WTC11 (cell line): Measurements from ENCODE around the gene SLC38A4. TPM values are rescaled to one million over a fixed set of nuclear protein-coding genes. Genes with fewer than 3 reads are reported as not detected.

Source experiments
- ATAC-seq: fragments of 200-7000 bp; cut with Tn5 transposase; 2 replicates; pipeline ENCODE4 v1.10.0; 2021; ENCODE audit warnings: mild to moderate bottlenecking, moderate library complexity
- CTCF ChIA-PET: fragments of 300-600 bp; sonication (Branson Sonifier 250); formaldehyde crosslinking; loops from one replicate; lab custom pipeline; 2021; ENCODE audit warnings: antibody characterized with exemption; lab: Charles Lee
- POLR2A ChIA-PET: fragments of 350-600 bp; sonication (Branson Sonifier 250); formaldehyde crosslinking; loops from one replicate; lab custom pipeline; 2021; ENCODE audit warnings: antibody characterized with exemption; lab: Charles Lee
- DNase-seq: peaks from one replicate; pipeline ENCODE4 v3.0.0; 2021; ENCODE audit warnings: low spot score
- H3K27ac Mint-ChIP-seq: 2 replicates; pipeline ENCODE4 v1.8.0; 2021; ENCODE audit warnings: mixed read lengths
- H3K27me3 Mint-ChIP-seq: 2 replicates; pipeline ENCODE4 v1.8.0; 2021; ENCODE audit warnings: low read depth, mild to moderate bottlenecking, moderate library complexity, mixed read lengths
- H3K36me3 Mint-ChIP-seq: 2 replicates; pipeline ENCODE4 v1.8.0; 2021; ENCODE audit warnings: mixed read lengths
- H3K4me1 Mint-ChIP-seq: 2 replicates; pipeline ENCODE4 v1.8.0; 2022; ENCODE audit warnings: mixed read lengths
- H3K4me3 Mint-ChIP-seq: 2 replicates; pipeline ENCODE4 v1.8.0; 2021; ENCODE audit warnings: mild to moderate bottlenecking, moderate library complexity, mixed read lengths
- H3K9me3 Mint-ChIP-seq: 2 replicates; pipeline ENCODE4 v1.8.0; 2021; ENCODE audit warnings: mixed read lengths
- CBFB ChIP-seq: sonication (generic); formaldehyde crosslinking; IDR thresholded peaks from 2 replicates; pipeline ENCODE4 v1.8.1; 2022; ENCODE audit warnings: mild to moderate bottlenecking, low read depth, missing genetic modification reagents
- CDX4 ChIP-seq: fragments of 250-450 bp; sonication (Bioruptor Pico); IDR thresholded peaks from 2 replicates; pipeline ENCODE4 v1.9.0; 2021; ENCODE audit warnings: moderate library complexity, mild to moderate bottlenecking, inconsistent platforms, borderline replicate concordance
- ESRRA ChIP-seq: sonication (generic); formaldehyde crosslinking; IDR thresholded peaks from 2 replicates; pipeline ENCODE4 v1.8.1; 2022; ENCODE audit warnings: mild to moderate bottlenecking, missing genetic modification reagents, borderline replicate concordance
- GTF2I ChIP-seq: fragments of 250-450 bp; sonication (Bioruptor Pico); conservative IDR thresholded peaks from 2 replicates; pipeline ENCODE4 v1.4.0; 2021; ENCODE audit warnings: mild to moderate bottlenecking
- IRF2 ChIP-seq: sonication (generic); formaldehyde crosslinking; IDR thresholded peaks from 2 replicates; pipeline ENCODE4 v1.8.0; 2022; ENCODE audit warnings: low read depth, missing genetic modification reagents, borderline replicate concordance
- KAT7 ChIP-seq: sonication (generic); formaldehyde crosslinking; IDR thresholded peaks from 2 replicates; pipeline ENCODE4 v1.8.1; 2023; ENCODE audit warnings: missing genetic modification reagents, mild to moderate bottlenecking, borderline replicate concordance
- NFYB ChIP-seq: sonication (generic); formaldehyde crosslinking; conservative IDR thresholded peaks from 2 replicates; pipeline ENCODE4 v1.8.0; 2022; ENCODE audit warnings: low read depth, missing genetic modification reagents
- NR1H2 ChIP-seq: sonication (generic); formaldehyde crosslinking; IDR thresholded peaks from 2 replicates; pipeline ENCODE4 v1.9.0; 2021; ENCODE audit warnings: mild to moderate bottlenecking, moderate library complexity, missing genetic modification reagents
- TP53 ChIP-seq: sonication (generic); formaldehyde crosslinking; IDR thresholded peaks from 2 replicates; pipeline ENCODE4 v1.8.1; 2023; ENCODE audit warnings: mild to moderate bottlenecking, missing genetic modification reagents
- ZBTB43 ChIP-seq: sonication (generic); formaldehyde crosslinking; IDR thresholded peaks from 2 replicates; pipeline ENCODE4 v1.8.1; 2023; ENCODE audit warnings: mild to moderate bottlenecking, missing genetic modification reagents
- ZNF138 ChIP-seq: sonication (generic); formaldehyde crosslinking; conservative IDR thresholded peaks from 2 replicates; pipeline ENCODE4 v1.8.1; 2022; ENCODE audit warnings: mild to moderate bottlenecking, moderate library complexity, missing genetic modification reagents
- ZNF232 ChIP-seq: sonication (generic); formaldehyde crosslinking; IDR thresholded peaks from 2 replicates; pipeline ENCODE4 v1.8.0; 2022; ENCODE audit warnings: mild to moderate bottlenecking, missing genetic modification reagents
- ZNF317 ChIP-seq: sonication (generic); formaldehyde crosslinking; IDR thresholded peaks from 2 replicates; pipeline ENCODE4 v1.8.1; 2023; ENCODE audit warnings: low read depth, mild to moderate bottlenecking, moderate library complexity, missing genetic modification reagents, borderline replicate concordance
- ZNF532 ChIP-seq: fragments of 250-450 bp; sonication (Bioruptor Pico); IDR thresholded peaks from 2 replicates; pipeline ENCODE4 v1.9.0; 2021; ENCODE audit warnings: mild to moderate bottlenecking, borderline replicate concordance
- ZNF671 ChIP-seq: fragments of 250-450 bp; sonication (Bioruptor Pico); IDR thresholded peaks from 2 replicates; pipeline ENCODE4 v1.8.0; 2021; ENCODE audit warnings: mild to moderate bottlenecking
- total RNA-seq: library from RNA; stranded (reverse); gene quantifications from 3 replicates; pipeline ENCODE4 v1.2.3, GENCODE V29; 2021
- TF ChIP-seq, protein P1 (sequence below): sonication (generic); formaldehyde crosslinking; IDR thresholded peaks from 2 replicates; pipeline ENCODE4 v1.8.1; 2023; ENCODE audit warnings: mild to moderate bottlenecking, missing genetic modification reagents, borderline replicate concordance
- TF ChIP-seq, protein P2 (sequence below): sonication (generic); formaldehyde crosslinking; IDR thresholded peaks from 2 replicates; pipeline ENCODE4 v1.8.1; 2022; ENCODE audit warnings: mild to moderate bottlenecking, missing genetic modification reagents, moderate library complexity, borderline replicate concordance

Gene SLC38A4
- total RNA-seq, 1 experiment from 2014 or later, result 6.1 TPM

DNA sequence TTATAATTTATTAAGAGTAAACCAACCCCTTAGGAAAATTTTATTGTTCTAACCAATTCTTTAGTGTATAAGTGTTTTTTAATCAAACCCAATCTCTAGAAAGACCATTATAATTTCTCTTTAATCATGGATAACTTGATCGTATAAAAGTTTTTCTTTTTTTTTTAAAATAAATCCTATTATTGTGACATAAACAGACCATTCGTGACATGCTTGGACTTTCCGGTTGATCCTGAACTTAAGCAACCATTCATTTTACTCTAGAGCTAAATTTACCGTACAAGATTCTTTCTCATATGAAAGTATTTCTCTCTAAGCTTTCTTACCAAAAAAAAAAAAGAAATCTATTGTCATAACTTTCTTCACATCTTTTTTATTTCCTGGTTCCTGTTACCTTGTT lies 32.6 kb upstream of the SLC38A4 start:
- no peak for DNase-seq
- Mint-ChIP-seq H3K36me3 (peaks cover 76% of the 10 kb centered on the region), H3K4me1 (no peaks in the 10 kb centered on the region), H3K9me3 (peaks cover 82% of the 10 kb centered on the region), H3K4me3 (no peak overlapping the region), H3K27me3 (peaks cover 12% of the 10 kb centered on the region; the same call in 1 of the 2 replicates), H3K27ac (no peak overlapping the region)
- TF ChIP-seq CBFB (CRISPR knock-in tag), result no peak
- TF ChIP-seq NR1H2 (CRISPR knock-in tag), result no peak
- TF ChIP-seq KAT7 (CRISPR knock-in tag), result no peak
- TF ChIP-seq ESRRA, result no peak
- TF ChIP-seq IRF2 (CRISPR knock-in tag), result no peak
- TF ChIP-seq, protein P1, sequence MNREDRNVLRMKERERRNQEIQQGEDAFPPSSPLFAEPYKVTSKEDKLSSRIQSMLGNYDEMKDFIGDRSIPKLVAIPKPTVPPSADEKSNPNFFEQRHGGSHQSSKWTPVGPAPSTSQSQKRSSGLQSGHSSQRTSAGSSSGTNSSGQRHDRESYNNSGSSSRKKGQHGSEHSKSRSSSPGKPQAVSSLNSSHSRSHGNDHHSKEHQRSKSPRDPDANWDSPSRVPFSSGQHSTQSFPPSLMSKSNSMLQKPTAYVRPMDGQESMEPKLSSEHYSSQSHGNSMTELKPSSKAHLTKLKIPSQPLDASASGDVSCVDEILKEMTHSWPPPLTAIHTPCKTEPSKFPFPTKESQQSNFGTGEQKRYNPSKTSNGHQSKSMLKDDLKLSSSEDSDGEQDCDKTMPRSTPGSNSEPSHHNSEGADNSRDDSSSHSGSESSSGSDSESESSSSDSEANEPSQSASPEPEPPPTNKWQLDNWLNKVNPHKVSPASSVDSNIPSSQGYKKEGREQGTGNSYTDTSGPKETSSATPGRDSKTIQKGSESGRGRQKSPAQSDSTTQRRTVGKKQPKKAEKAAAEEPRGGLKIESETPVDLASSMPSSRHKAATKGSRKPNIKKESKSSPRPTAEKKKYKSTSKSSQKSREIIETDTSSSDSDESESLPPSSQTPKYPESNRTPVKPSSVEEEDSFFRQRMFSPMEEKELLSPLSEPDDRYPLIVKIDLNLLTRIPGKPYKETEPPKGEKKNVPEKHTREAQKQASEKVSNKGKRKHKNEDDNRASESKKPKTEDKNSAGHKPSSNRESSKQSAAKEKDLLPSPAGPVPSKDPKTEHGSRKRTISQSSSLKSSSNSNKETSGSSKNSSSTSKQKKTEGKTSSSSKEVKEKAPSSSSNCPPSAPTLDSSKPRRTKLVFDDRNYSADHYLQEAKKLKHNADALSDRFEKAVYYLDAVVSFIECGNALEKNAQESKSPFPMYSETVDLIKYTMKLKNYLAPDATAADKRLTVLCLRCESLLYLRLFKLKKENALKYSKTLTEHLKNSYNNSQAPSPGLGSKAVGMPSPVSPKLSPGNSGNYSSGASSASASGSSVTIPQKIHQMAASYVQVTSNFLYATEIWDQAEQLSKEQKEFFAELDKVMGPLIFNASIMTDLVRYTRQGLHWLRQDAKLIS, result no peak
- no peak for TF ChIP-seq NFYB (CRISPR knock-in tag)
- no peak for TF ChIP-seq ZNF138 (CRISPR knock-in tag)
- TF ChIP-seq, protein P2, sequence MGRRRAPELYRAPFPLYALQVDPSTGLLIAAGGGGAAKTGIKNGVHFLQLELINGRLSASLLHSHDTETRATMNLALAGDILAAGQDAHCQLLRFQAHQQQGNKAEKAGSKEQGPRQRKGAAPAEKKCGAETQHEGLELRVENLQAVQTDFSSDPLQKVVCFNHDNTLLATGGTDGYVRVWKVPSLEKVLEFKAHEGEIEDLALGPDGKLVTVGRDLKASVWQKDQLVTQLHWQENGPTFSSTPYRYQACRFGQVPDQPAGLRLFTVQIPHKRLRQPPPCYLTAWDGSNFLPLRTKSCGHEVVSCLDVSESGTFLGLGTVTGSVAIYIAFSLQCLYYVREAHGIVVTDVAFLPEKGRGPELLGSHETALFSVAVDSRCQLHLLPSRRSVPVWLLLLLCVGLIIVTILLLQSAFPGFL (CRISPR knock-in tag), result no peak
- no peak for TF ChIP-seq ZNF232 (CRISPR knock-in tag)
- no peak for TF ChIP-seq TP53 (CRISPR knock-in tag)
- TF ChIP-seq CDX4 (CRISPR knock-in tag), result no peak
- no peak for TF ChIP-seq ZNF317 (CRISPR knock-in tag)
- TF ChIP-seq ZNF532 (CRISPR knock-in tag), result no peak
- no peak for TF ChIP-seq GTF2I (CRISPR knock-in tag)
- TF ChIP-seq ZBTB43, result no peak
- TF ChIP-seq ZNF671 (CRISPR knock-in tag), result no peak
- ChIA-PET POLR2A (no interaction called here), CTCF (no interaction called here)
- ATAC-seq, result no peak
